Measurements from ENCODE around the gene TMEM191C.
"Not testable (repeated sequence)": the region's sequence is repeated elsewhere in the genome, so short reads cannot be mapped to it uniquely, and the experiment has no call there.

Gene TMEM191C

DNA sequence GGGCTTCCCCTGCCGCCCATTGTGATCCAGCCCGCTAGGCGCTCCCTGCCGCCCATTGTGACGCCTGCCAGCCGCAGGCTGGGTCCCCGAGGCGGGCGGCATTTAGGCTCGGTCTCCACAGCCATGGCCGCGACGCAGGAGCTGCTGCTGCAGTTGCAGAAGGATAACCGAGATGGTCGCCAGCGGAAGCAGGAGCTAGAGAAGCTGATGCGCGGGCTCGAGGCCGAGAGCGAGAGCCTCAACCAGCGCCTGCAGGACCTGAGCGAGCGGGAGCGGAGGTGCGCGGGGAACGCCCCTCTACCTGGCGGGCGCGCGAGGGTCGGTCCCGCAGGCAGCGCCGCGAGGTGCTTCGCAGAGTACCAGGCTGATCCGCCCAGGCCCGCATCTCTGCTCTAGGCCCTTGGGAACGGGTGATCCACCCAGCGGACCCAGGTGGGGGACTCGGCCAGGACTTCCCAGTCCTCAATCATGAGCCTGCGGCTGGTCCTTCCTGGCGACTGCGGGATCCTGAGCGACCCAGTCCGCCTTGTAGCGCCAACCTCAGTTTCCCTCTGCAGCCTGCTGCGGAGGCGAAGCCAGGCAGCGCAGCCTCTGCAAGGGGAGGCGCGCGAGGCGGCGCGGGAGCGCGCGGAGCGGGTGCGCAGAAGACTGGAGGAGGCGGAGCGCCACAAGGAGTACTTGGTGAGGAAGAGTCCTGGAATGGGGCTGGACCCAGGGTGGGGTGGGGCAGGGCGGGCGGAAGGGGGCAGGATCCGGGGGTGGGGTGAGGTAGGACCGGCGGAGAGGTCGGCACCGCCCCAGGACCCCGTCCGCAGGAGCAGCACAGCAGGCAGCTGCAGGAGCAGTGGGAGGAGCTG lies at the start of gene TMEM191C:
TMEM191C (plus strand) TSS at position 51 of the 857 bp plus-strand sequence; CDS start at position 124, 73 bp downstream.
- DNase-seq (ENCODE audit: low spot score), result not testable (repeated sequence)

DNA sequence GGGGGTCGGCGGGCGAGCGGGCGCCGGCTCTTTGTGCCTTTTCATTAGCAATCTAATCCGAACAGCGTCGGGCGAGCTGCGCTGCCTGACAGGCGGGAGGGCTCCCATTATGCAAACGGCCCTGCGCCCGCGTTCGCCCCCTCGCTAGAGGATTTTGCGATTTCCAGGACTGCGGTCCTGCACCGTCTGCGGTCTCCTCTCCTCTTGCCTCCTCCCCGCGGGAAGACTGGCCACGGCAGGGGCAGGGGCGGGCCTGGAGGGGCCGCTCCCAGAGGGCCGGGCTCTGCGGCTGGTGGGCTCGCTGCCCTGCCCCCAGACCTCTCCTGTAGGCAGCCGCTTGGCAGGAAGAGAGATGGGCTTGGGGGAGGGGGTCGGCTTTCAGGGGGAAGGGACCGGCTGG lies 49.3 kb upstream of the TMEM191C start:
- DNase-seq (ENCODE audit: low spot score), result not testable (repeated sequence)

DNA sequence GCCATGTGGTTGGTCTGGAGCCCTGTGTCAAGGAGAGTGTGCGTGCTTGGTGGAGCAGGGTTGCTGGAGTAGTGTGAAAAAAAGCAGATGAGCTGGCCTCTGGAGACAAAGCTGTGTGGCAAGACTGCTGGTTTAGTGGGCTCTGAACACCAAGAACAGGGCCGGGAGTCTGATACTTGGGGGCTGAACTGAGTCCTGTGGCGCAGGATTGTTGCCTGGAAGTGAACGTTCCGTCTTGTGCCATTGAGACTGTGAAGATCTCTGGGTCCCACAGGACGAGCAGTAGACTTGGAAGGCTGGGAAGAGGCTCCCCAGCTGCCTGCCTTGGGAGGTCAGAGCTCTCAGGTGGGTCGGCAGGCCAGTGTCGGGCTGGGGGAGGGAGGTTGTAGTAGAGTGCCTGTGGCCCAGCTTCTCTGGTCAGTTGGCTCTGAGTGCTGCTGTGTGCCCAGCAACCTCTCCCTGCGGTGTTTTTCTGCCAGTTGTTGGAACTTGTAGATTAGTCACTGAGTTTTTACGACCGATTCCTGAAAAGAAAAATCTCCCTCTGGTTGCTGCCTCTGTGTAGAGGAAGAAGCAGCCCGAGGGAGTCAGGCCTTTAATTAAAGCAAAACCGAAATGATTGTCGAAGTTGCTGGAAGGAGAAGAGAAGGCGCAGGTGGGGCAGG lies 48.1 kb upstream of the TMEM191C start:
- DNase-seq (ENCODE audit: low spot score), result not testable (repeated sequence)

DNA sequence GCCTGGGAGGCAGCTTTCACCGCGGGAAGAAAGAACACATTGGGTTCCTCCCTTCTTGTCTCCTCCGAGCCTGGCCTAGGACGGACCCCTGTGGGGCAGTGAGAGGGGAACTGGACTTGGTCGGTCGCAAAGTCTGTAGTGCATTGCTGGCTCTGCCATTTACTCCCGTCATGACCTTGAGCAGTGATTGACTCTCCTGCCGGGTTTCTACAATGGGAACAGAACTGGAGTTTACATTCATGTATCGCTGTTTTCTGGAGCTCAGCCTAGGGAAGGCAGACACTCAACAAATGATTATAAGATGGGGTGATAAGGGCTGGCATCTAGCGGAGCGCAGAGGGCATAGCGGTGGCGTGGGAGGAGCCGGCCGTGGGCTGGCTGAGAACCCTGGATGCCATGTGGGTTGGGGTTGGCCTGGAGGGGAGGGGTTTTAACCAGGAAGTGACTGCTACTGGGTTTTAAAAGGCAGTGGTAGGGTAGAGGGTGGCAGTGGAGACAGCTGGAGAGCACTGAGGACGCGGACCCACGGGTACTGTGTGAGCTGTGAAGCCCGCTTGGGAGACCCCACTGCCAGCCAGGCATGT lies 46.9 kb upstream of the TMEM191C start:
- DNase-seq (ENCODE audit: low spot score), result not testable (repeated sequence)

DNA sequence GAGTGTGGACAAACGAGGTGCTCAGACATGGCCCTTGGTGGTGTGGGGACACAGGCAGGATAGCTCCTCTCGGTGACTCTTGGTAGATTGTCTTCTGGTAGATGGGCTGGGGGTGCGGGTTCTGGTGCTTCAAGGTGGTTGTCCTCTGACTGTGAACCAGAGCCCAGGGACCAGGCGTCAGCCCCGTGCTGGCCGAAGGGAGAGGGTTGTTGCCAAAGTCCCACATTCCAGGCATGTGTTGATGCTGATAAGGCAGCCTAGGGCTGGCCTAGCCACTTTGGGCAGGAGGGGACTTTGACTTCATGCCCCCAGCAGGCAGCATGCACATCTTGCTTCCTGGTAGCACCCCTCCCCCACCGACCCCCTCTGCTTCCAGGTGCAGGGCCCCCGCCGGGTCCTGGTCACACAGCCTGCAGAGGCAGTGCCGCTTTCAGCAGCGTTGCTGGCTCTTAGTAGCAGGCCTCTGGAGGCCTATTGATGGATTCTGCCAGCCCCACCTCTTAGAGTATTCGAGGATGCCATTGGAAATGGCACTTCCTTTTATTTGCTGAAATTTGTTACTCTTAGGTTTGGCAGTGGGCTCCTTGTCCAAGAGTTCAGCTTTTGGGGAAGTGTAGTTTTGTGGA lies 43.0 kb upstream of the TMEM191C start:
- DNase-seq (ENCODE audit: low spot score), result not testable (repeated sequence)

DNA sequence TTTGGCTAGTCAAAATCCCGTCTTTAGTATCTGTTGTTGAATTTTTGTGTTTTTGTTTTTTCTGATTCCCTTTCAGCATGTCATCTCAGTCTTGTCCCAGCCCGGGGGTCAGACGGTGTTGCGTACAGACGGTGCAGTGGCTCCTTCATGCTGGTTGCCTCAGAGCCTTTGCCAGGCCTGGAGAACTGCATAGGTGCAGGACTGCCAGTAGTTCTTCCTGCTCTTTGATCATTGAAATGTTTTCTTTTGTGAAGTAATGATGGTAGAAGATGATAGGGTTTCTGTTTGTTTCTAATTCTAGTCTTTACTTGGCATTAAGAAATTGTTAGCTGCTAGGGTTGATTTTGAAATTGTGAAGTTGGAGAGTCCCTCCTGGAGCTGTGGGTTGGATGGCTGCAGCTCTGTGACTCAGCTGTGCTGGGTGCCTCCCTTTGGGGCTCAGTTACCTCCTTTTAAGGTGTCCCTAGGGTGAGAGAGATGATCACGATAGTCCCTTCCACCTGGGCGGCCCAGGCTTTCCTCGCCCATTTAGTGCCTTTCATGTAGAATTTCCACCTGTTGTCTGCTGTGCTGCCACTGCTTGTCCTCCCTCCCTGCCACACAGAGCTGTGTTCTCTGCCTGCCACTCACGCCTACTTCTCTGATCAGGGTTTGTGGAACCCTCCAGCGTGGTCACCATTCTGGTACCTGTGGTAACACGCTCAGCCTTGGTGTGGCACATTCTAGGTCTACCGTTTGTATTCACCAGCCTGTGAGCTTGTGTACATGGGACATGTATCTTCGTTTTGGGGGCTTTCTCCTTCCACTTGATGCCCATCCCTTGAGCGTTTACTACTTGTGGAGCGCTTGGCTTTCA lies 32.6 kb upstream of the TMEM191C start:
- DNase-seq (ENCODE audit: low spot score), result not testable (repeated sequence)

DNA sequence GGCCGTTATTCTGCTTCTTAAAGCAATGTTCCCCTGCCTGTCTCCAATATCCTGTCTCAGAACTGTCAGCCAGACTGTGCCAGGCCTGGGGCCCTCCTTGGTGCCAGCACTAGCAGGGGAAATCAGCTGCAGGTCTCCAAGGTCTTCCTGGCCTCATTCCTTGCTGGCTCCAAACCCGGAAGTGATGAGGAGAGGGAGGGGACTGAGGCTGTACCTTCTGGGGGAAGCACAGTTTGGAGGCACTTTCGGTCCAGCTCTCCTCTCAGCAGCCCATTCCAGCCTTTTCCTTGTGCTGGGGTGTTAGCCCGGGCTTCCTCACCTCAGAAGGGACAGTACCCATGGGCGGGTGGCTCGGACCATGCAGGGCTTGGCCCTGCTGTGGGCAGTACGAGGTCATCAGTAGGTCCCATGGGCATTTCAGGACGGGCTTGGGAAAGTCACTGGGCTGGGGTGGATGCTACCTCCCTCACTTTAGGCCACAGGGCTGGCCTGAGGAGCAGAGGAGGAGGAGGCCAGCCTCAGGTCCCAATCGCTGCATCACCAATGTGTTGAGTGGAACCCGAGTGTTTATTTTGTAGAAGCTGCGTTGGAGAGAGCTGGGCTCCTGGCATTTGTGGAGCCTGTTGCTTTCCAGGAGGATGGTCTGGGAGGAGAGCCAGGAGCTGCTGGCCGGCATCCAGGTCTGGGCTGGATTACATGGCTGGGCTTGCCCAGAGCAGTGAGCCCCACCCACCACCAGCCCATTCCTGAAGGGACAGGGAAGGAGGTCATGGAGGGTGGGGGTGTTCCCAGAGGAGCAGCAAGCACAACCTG lies 31.0 kb upstream of the TMEM191C start:
- not testable (repeated sequence) for DNase-seq (ENCODE audit: low spot score)

DNA sequence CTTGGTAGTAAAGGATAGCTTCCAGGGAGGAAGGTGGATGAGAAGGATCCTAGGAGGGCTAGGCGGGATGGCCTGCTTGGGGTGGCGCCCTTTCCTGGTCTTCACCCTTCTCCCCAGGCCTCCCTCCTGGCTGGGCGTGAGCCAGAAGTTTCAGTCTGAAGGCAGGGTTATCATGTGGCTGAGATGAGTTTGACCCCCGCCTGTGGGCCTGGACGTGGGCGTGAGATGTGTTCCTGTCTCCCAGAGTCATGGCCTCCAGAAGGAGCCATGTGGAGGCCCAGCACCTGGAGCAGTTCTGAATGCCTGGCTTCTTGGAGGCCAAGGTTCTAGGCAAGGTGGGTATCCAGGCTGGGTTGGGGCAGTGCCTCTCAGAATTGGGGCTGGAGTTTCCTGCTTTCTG lies 29.2 kb upstream of the TMEM191C start:
- DNase-seq (ENCODE audit: low spot score), result not testable (repeated sequence)

DNA sequence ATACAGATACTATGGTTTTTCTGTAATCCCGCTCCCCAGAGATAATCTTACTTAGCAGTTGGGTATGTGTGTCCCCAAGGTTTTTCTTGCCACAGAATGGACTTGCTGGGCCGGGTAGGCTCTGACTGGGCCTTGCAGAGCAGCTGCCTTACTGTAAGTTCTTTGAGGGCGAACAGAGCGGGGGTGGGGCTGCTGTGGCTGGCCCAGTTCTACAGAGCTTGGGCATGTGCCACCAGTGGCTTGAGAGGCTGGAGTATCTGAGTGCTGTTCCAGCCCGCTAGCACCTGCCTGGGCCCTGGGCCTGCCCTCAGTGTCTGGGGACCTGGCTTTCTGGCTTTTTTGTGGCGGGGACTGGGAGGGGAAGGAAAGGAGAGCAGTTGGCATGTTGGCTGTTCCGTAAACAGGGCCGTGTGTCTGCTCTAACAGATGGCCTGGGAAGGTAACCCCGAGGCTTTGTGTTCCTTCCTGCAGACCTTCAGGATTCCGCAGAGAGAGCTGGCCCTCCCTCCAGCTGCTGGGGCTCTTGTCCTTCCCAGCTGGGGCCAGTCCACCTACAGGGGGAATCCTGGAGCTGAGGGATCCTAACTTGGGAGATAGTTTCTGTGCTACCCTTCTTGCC lies 27.1 kb upstream of the TMEM191C start:
- not testable (repeated sequence) for DNase-seq (ENCODE audit: low spot score)

DNA sequence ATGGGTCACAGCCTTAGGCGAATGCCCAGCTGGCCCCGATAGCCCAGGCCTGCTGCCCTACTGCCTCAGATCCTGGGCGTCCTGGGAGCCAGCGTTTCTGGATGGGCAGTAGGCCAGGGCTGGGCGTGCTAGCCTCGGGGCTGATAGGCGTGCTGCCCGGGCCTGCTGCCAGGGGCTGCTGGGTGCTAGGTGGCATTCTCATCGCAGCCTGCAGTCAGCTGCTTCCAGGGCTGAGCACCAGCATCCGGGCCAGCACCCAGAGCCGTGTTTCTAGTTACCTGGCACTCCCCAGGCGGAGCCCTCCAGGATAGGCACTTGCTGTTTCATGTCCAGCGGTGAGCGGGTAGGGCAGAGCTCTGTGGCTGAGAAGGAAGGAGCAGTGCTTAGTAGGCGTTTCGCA lies 26.5 kb upstream of the TMEM191C start:
- not testable (repeated sequence) for DNase-seq (ENCODE audit: low spot score)

DNA sequence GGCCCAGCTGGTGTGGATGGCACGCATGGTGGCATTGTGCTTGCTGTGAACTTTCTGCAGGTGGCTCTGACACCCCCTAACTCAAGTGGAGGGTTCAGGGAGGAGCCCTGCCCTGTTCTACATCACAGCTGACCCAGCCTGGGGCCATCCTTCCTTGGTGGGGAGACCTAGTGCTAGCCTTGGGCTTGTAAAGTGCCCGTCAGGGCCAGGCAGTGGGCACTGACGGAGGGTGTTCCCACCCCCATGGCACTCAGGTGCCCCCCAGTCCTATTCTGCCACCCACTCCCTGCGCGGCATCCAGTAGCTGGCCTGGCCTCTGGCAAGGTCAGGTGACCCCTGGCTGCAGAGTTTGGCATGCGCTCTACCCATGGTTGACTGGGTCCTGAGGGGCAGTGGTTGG lies 26.0 kb upstream of the TMEM191C start:
- DNase-seq (ENCODE audit: low spot score), result not testable (repeated sequence)

DNA sequence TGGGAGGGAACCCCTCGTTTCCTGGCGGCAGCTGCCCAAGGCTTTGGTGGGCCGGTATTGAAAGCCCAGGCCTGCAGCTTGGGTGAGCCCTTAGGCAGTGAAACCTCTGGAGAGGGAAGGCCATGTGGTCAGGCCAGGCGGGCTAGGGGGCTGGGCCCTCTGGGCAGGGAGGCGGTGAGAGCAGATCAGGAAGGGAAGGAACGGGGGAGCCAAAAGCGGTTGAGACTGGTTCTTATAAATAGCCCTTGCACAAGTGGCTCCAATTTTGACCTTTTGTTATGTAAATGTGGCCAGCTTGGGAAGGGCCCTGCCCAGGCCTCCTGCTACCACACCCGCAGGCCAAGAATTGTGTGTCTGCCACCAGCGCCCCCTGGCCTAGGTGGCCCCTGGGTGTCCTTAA lies 25.1 kb upstream of the TMEM191C start:
- DNase-seq (ENCODE audit: low spot score), result not testable (repeated sequence)

DNA sequence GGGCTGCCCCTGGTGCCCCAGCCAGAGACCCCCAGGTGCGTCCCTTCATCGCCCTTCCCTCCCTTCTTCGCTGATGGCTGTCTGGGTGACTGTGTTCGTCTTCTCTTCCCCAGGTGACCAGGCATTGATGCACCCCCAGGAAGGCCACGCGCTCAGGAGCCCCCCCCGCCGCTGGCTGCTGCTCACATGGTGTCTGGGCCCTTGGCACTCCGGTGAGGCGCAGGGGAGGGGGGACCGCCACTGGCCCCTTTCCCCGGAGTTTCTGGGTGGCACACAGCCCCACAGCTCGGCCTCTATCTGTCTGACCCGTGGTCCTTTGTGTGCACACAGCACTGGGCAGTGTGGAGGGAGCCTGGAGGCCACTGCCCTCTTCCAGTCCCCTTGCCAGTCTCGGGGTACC lies 24.5 kb upstream of the TMEM191C start:
- DNase-seq (ENCODE audit: low spot score), result not testable (repeated sequence)

DNA sequence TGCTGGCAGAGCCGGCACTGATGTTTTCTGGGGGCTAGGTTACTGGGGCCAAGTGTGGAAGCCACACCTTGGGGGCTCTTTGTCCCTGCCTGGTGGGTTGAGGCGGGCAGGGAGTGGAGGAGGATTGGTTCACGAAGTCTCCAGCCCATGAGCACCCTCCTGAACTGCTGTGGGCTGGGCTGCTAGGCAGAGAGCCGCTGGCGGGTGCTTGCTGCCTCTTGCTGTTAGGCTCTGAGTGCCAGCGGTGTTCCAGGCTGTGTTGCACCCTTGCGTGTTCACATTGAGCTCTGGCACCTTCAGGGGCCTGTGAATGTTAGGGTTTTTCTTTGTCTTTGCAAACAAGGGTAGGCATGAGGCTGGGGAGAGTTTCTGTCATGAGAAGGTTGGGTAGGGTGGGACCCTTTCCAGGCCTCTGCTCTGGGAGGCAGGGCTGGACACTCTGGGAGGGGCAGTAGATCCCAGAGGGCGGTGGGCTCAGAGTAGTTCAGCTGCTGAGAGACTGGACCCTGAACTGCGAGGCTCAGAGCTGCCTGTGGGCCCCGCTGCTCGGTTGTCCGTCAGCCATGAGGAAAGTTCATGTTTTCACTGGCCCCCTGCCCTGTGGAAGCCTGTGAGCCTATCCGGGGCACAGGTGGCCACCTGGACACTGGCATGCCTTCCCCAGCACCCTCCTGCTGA lies 24.0 kb upstream of the TMEM191C start:
- DNase-seq (ENCODE audit: low spot score), result no peak

DNA sequence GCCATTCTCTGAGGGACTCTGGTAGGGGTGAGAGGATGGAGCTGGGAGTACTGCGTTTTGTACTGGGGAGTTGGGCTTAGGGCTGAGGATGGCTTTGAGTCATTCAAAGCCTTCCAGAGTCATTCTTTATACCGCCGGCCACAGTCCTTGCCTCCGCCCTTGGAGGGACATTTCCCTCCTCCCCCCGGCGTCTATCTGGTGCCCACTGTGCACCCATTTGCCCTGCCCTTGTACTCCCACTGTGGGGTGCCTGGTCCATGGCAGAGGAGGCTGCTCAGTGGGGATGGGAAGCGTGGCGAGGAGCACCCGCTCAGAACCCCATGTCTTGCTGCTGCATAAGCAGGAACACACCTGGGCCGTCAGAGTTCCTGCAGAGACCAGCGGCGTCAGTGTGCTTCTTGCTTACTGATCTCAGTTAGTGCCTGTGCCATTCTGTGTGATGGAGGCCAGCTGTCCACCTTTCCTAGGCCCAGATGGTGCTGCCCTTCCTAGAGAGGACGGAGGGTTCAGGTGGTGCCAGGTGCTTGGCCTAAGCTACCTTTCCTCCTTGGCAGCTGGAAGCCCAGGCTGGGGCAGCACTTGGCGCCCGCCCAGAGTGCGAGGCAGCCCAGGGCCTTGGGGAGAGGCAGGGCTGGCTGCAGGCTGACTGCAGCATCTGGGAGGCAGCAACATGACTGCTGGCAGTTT lies 23.3 kb upstream of the TMEM191C start:
- DNase-seq (ENCODE audit: low spot score), result no peak

DNA sequence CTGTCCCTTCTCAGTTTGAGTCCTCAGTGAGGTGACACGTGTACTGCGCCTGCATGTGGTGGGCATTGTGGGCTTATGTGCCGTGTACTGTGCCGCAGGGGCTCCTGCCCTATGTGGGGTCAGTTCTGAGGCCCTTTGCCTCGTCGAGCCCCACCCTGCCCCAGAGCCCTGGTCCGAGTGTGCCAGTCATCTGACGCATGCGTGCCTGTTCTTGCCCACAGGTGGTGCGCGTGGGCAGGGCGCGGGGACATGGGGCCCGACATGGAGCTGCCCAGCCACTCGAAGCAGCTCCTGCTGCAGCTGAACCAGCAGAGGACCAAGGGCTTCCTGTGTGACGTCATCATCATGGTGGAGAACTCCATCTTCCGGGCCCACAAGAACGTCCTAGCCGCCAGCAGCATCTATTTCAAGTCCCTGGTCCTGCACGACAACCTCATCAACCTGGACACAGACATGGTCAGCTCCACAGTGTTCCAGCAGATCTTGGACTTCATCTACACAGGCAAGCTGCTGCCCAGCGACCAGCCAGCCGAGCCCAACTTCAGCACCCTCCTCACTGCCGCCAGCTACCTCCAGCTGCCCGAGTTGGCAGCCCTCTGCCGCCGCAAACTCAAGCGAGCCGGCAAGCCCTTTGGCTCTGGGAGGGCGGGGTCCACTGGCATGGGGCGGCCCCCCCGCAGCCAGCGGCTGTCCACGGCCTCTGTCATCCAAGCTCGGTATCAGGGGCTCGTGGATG lies 22.3 kb upstream of the TMEM191C start:
- DNase-seq (ENCODE audit: low spot score), result no peak

DNA sequence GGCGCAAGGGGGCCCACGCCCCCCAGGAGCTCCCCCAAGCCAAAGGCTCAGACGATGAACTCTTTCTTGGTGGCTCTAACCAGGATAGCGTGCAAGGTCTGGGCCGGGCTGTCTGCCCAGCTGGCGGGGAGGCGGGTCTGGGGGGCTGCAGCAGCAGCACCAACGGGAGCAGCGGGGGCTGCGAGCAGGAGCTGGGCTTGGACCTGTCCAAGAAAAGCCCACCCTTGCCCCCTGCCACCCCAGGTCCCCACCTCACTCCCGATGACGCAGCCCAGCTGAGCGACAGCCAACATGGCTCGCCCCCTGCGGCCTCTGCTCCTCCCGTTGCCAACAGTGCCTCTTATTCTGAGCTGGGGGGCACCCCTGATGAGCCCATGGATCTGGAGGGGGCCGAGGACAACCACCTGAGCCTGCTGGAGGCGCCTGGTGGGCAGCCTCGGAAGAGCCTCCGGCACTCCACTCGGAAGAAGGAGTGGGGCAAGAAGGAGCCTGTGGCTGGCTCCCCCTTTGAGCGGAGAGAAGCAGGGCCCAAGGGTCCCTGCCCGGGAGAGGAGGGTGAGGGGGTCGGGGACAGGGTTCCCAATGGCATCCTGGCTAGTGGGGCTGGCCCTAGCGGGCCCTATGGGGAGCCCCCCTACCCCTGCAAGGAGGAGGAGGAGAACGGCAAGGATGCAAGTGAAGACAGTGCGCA lies 21.6 kb upstream of the TMEM191C start:
- no peak for DNase-seq (ENCODE audit: low spot score)

All from pons (tissue), 1 donor.